ENCODE results near the gene CLSTN1. TPM values are rescaled to one million over a fixed set of nuclear protein-coding genes. Genes with fewer than 3 reads are reported as not detected.
"Not testable (repeated sequence)": the region's sequence is repeated elsewhere in the genome, so short reads cannot be mapped to it uniquely, and the experiment has no call there.

The CLSTN1 gene
- total RNA-seq, 1 donor from 2014 or later: 130 TPM

DNA sequence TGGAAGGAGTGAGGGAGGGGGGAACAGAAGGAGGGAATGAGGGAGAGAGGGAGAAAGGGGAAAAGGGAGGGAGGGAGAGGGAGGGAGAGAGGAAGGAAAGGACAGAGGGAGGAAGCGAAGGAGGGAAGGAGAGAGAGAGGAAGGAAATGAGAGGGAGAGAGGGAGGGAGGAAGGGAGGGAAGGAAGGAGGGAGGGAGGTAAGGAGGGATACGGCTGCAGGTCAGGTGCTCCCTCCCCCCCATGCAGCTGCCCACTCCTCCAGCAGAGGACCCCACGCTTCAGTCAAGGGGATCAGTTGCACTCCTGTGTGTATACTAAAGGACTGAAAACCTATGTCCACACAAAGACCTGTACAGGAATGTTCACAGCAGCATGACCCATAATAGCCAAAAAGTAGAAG is 54.8 kb downstream of the CLSTN1 start:
- H3K9me3 Mint-ChIP-seq (ENCODE audit: low read depth): no peaks in the 10 kb centered on the region
- no peaks in the 10 kb centered on the region for H3K27me3 Mint-ChIP-seq
- H3K4me3 Mint-ChIP-seq (ENCODE audit: low read depth): no peak overlapping the region
- H3K36me3 Mint-ChIP-seq (ENCODE audit: insufficient read depth): peaks cover 10% of the 10 kb centered on the region
- no peak for DNase-seq (ENCODE audit: low spot score, unreplicated experiment)
- no peak overlapping the region for H3K27ac Mint-ChIP-seq
- TF ChIP-seq, protein P1, sequence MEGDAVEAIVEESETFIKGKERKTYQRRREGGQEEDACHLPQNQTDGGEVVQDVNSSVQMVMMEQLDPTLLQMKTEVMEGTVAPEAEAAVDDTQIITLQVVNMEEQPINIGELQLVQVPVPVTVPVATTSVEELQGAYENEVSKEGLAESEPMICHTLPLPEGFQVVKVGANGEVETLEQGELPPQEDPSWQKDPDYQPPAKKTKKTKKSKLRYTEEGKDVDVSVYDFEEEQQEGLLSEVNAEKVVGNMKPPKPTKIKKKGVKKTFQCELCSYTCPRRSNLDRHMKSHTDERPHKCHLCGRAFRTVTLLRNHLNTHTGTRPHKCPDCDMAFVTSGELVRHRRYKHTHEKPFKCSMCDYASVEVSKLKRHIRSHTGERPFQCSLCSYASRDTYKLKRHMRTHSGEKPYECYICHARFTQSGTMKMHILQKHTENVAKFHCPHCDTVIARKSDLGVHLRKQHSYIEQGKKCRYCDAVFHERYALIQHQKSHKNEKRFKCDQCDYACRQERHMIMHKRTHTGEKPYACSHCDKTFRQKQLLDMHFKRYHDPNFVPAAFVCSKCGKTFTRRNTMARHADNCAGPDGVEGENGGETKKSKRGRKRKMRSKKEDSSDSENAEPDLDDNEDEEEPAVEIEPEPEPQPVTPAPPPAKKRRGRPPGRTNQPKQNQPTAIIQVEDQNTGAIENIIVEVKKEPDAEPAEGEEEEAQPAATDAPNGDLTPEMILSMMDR (IDR thresholded peaks at IDR 0.05; ENCODE audit: unreplicated experiment): no peak
- no peaks in the 10 kb centered on the region for H3K4me1 Mint-ChIP-seq (ENCODE audit: low read depth)

DNA sequence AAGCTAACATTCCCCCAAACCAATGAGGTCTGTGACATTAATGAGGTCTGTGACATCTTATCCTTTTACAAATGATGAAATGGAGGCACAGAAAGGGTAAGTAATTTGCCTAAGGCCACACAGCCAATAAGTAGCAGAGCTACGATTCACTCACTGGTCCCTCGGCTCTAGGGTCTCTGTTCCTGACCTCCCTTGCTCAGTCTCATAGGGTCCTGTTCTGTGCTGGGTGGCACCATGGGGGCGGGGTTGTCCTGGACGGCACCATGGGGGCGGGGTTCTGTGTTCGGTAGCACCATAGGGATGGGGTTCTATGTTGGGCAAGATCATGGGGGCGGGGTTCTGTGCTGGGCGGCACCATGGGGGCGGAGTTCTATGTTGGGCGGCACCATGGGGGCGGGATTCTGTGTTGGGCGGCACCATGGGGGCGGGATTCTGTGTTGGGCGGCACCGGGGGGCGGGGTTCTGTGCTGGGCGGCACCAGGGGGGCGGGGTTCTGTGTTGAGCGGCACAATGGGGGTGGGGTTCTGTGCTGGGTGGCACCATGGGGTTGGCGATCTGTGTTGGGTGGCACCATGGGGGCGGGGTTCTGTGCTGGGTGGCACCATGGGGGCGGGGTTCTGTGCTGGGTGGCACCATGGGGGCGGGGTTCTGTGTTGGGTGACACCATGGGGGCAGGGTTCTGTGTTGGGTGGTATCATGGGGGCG is 55.6 kb downstream of the CLSTN1 start:
- Mint-ChIP-seq H3K9me3 (ENCODE audit: low read depth) (no peaks in the 10 kb centered on the region), H3K36me3 (ENCODE audit: insufficient read depth) (peaks cover 13% of the 10 kb centered on the region), H3K27ac (no peak overlapping the region), H3K4me3 (ENCODE audit: low read depth) (no peak overlapping the region), H3K27me3 (no peaks in the 10 kb centered on the region), H3K4me1 (ENCODE audit: low read depth) (peaks cover 1% of the 10 kb centered on the region)
- DNase-seq (ENCODE audit: low spot score, unreplicated experiment): no peak
- TF ChIP-seq, protein P1 (IDR thresholded peaks at IDR 0.05; ENCODE audit: unreplicated experiment): no peak

DNA sequence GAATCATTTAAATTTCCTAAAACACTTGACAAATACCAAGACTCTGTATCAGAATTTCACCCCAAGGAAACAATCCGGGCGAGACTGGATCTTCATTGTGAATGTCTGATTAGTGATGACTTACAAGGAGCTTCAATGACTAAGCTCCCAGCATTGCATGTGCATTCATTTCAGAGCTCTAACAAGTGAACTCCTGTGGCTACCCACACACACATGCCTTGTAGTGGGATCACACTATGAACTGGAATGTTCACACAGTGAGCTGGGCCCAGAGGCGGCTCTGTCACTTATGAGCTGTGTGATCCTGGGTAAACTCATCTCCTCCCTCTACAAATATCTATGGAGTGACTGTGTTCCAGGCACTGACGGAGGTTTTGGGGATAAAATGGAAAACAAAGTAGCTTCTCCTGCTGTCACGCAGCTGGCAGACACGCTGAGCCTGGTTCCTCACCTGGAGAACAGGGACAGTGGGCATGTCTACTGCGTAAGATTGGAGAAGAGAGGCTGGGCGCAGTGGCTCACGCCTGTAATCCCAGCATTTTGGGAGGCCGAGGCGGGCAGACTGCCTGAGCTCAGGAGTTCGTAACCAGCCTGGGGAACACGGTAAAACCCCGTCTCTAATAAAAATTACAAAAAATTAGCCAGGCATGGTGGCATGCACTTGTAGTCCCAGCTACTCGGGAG is 56.9 kb downstream of the CLSTN1 start:
- H3K36me3 Mint-ChIP-seq (ENCODE audit: insufficient read depth): peaks cover 8% of the 10 kb centered on the region
- H3K27me3 Mint-ChIP-seq: no peaks in the 10 kb centered on the region
- H3K9me3 Mint-ChIP-seq (ENCODE audit: low read depth): no peaks in the 10 kb centered on the region
- DNase-seq (ENCODE audit: low spot score, unreplicated experiment): no peak
- H3K4me3 Mint-ChIP-seq (ENCODE audit: low read depth): no peak overlapping the region
- peaks cover 1% of the 10 kb centered on the region for H3K4me1 Mint-ChIP-seq (ENCODE audit: low read depth)
- H3K27ac Mint-ChIP-seq: no peak overlapping the region
- TF ChIP-seq, protein P1 (IDR thresholded peaks at IDR 0.05; ENCODE audit: unreplicated experiment): no peak

DNA sequence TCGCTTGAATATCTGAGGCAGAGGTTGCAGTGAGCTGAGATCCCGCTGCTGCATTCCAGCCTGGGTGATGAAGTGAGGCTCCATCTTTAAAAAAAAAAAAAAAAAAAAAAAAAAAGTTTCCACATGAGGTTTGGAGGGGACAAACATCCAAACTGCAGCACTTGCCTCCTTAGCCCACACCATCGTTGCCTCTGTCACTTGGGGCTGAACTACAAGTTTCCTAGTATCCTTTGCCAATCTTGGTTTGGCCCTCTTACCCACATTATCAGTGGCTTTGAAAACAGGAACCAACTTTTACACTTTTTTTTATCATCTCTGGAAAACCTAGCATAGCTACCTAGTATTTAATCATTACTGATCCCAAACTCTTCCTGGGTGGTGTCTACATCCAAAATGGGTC is 59.2 kb downstream of the CLSTN1 start:
- no peaks in the 10 kb centered on the region for H3K27me3 Mint-ChIP-seq
- H3K4me1 Mint-ChIP-seq (ENCODE audit: low read depth): peaks cover 16% of the 10 kb centered on the region
- no peak for DNase-seq (ENCODE audit: low spot score, unreplicated experiment)
- H3K4me3 Mint-ChIP-seq (ENCODE audit: low read depth): no peak overlapping the region
- H3K27ac Mint-ChIP-seq: no peak overlapping the region
- TF ChIP-seq, protein P1 (IDR thresholded peaks at IDR 0.05; ENCODE audit: unreplicated experiment): no peak
- H3K36me3 Mint-ChIP-seq (ENCODE audit: insufficient read depth): peaks cover 12% of the 10 kb centered on the region
- H3K9me3 Mint-ChIP-seq (ENCODE audit: low read depth): no peaks in the 10 kb centered on the region

DNA sequence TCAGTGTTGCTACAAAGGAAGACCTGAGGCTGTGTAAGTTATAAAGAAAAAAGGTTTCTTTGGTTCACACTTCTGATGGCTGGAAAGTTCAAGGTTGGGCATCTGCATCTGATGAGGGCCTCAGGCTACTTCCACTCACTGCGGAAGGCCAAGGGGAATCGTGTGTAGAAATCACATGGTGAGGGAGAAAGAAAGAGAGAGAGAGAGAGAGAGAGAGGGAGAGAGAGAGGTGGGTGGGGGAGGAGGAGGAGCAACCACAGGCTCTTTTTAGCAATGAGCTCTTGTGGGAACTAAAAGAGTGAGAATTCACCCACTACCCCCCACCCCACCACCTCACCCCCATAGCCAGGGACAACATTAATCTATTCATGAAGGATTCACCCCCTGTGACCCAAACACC is 59.9 kb downstream of the CLSTN1 start:
- TF ChIP-seq, protein P1 (IDR thresholded peaks at IDR 0.05; ENCODE audit: unreplicated experiment): no peak
- Mint-ChIP-seq H3K4me3 (ENCODE audit: low read depth) (no peak overlapping the region), H3K36me3 (ENCODE audit: insufficient read depth) (peaks cover 10% of the 10 kb centered on the region), H3K27ac (no peak overlapping the region), H3K27me3 (no peaks in the 10 kb centered on the region), H3K4me1 (ENCODE audit: low read depth) (peaks cover 19% of the 10 kb centered on the region), H3K9me3 (ENCODE audit: low read depth) (no peaks in the 10 kb centered on the region)
- no peak for DNase-seq (ENCODE audit: low spot score, unreplicated experiment)

DNA sequence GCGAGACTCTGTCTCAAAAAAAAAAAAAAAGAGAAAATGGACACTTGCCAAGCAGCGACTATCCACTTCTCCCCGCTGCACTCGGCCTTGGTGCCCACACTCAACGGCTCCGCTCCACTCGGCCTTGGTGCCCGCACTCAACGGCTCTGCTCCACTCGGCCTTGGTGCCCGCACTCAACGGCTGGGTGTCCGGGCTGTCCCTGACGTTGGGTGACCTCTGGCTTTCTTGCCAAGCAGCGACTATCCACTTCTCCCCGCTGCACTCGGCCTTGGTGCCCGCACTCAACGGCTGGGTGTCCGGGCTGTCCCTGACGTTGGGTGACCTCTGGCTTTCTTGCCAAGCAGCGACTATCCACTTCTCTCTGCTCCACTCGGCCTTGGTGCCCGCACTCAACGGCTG is 61.3 kb downstream of the CLSTN1 start:
- not testable (repeated sequence) for H3K27me3 Mint-ChIP-seq; DNase-seq (ENCODE audit: low spot score, unreplicated experiment); H3K9me3 Mint-ChIP-seq (ENCODE audit: low read depth); H3K4me3 Mint-ChIP-seq (ENCODE audit: low read depth); H3K27ac Mint-ChIP-seq
- Mint-ChIP-seq H3K36me3 (ENCODE audit: insufficient read depth) (peaks cover 12% of the 10 kb centered on the region), H3K4me1 (ENCODE audit: low read depth) (peaks cover 23% of the 10 kb centered on the region)
